Esophagus squamous epithelium (tissue), 4 donors: ENCODE data around the gene ZNF730.

ENCODE experiments used
- POLR2A ChIP-seq, 4 donors: fragments of 450-650 bp; IDR thresholded peaks; one replicate each; pipeline ENCODE4 v1.6.1; 2017; ENCODE audit warnings: antibody characterized with exemption in 4 of 4, mild to moderate bottlenecking in 4 of 4, moderate library complexity in 3 of 4
- TF ChIP-seq, protein P1 (sequence below), 6 experiments: fragments of 450-650 bp in 4 of 6; fragments of 200-600 bp in 2 of 6; sonication (generic) in 2 of 6; IDR thresholded peaks; one replicate each; pipeline ENCODE4 v1.5.1; 2016 to 2019; ENCODE audit warnings: antibody characterized with exemption in 6 of 6, mild to moderate bottlenecking in 4 of 6, moderate library complexity in 4 of 6

DNA sequence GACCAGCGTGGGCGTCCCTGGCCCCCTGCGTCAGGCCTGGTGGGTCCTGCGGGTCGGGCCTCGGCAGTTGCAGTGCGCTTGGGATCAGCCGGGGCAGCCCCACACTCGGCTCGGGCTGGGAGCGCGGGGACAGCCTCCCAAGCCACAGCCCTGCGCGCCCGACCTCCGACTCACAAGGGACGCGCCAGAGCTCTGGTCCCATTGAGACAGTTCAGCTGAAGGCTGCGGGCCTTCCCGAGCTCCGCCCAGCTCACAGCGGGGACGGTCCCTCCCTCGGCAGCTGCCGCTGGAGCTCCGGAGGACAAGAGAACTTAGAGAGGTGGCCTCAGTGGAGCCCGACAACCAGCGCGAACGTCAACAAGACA, 45.7 kb upstream of the ZNF730 start:
- TF ChIP-seq, protein P1, sequence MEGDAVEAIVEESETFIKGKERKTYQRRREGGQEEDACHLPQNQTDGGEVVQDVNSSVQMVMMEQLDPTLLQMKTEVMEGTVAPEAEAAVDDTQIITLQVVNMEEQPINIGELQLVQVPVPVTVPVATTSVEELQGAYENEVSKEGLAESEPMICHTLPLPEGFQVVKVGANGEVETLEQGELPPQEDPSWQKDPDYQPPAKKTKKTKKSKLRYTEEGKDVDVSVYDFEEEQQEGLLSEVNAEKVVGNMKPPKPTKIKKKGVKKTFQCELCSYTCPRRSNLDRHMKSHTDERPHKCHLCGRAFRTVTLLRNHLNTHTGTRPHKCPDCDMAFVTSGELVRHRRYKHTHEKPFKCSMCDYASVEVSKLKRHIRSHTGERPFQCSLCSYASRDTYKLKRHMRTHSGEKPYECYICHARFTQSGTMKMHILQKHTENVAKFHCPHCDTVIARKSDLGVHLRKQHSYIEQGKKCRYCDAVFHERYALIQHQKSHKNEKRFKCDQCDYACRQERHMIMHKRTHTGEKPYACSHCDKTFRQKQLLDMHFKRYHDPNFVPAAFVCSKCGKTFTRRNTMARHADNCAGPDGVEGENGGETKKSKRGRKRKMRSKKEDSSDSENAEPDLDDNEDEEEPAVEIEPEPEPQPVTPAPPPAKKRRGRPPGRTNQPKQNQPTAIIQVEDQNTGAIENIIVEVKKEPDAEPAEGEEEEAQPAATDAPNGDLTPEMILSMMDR (IDR thresholded peaks at IDR 0.05), result no peak
- no peak for TF ChIP-seq POLR2A (IDR thresholded peaks at IDR 0.05)
